Measurements from ENCODE around the gene PTCHD4.

PTCHD4 gene

GRCh38 chr6:48099713-48100587, 11.0 kb downstream of the PTCHD4 start:
- Histone ChIP-seq H3K9me3 (no peaks in the 10 kb centered on the region), H3K36me3 (no peaks in the 10 kb centered on the region), H3K27ac (no peak overlapping the region), H3K4me3 (ENCODE audit: low read depth in 1 of 2, low read length in 1 of 2) (no peak overlapping the region), H3K4me1 (ENCODE audit: control insufficient read depth in 1 of 2, insufficient read depth in 1 of 2, low read depth in 1 of 2, low read length in 1 of 2) (no peaks in the 10 kb centered on the region), H3K27me3 (no peaks in the 10 kb centered on the region)
- TF ChIP-seq, protein P1, sequence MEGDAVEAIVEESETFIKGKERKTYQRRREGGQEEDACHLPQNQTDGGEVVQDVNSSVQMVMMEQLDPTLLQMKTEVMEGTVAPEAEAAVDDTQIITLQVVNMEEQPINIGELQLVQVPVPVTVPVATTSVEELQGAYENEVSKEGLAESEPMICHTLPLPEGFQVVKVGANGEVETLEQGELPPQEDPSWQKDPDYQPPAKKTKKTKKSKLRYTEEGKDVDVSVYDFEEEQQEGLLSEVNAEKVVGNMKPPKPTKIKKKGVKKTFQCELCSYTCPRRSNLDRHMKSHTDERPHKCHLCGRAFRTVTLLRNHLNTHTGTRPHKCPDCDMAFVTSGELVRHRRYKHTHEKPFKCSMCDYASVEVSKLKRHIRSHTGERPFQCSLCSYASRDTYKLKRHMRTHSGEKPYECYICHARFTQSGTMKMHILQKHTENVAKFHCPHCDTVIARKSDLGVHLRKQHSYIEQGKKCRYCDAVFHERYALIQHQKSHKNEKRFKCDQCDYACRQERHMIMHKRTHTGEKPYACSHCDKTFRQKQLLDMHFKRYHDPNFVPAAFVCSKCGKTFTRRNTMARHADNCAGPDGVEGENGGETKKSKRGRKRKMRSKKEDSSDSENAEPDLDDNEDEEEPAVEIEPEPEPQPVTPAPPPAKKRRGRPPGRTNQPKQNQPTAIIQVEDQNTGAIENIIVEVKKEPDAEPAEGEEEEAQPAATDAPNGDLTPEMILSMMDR (IDR thresholded peaks at IDR 0.05) = no peak

- TF ChIP-seq, protein P1 (IDR thresholded peaks at IDR 0.05) = no peak
- no peaks in the 10 kb centered on the region for H3K36me3 ChIP-seq
These were observed 12.1 kb downstream of the PTCHD4 start for GRCh38 chr6:48098923-48099322.

DNA sequence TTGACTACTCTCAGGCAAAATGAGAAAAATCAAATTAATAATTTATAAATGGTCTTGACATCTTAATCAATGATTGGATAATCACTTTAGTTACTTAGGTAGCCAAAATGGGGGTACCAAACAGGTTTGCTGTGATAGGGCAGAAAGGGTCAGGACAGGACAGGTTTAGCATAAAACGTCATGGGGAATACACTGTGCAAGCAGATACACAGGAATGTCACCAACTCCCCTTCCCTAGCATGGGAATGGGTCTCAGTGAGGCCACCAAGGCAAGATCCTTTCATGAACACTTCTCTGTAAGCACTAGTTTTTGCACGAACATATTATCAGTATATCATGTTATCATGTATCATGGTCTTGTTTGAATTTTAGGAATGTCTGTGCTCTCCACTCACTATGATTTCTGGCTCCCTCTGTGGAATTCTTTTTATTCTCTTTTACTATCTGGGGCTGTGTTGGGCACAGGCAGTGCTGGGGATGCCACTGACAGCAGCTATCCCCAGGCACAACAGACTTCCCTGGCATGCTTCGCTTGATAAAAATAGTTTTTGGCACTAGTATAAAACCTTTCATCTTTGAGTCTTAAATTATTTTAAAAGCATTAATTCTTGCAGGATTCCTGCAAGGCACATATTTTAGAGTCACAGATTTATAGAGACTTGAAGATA, 18.3 kb downstream of the PTCHD4 start:
- no peaks in the 10 kb centered on the region for H3K9me3 ChIP-seq
- TF ChIP-seq, protein P1 (IDR thresholded peaks at IDR 0.05) = no peak
- no peak overlapping the region for H3K27ac ChIP-seq
- H3K4me1 ChIP-seq (ENCODE audit: control insufficient read depth in 1 of 2, insufficient read depth in 1 of 2, low read depth in 1 of 2, low read length in 1 of 2) = no peaks in the 10 kb centered on the region
- no peaks in the 10 kb centered on the region for H3K27me3 ChIP-seq
- H3K4me3 ChIP-seq (ENCODE audit: low read depth in 1 of 2, low read length in 1 of 2) = no peak overlapping the region
- no peaks in the 10 kb centered on the region for H3K36me3 ChIP-seq

More at GRCh38 chr6:48098923-48099322, 12.1 kb downstream of the PTCHD4 start:
- H3K27ac ChIP-seq = no peak overlapping the region
- H3K4me1 ChIP-seq (ENCODE audit: control insufficient read depth in 1 of 2, insufficient read depth in 1 of 2, low read depth in 1 of 2, low read length in 1 of 2) = no peaks in the 10 kb centered on the region
- no peaks in the 10 kb centered on the region for H3K27me3 ChIP-seq
- H3K9me3 ChIP-seq = no peaks in the 10 kb centered on the region
- no peak overlapping the region for H3K4me3 ChIP-seq (ENCODE audit: low read depth in 1 of 2, low read length in 1 of 2)

- Histone ChIP-seq H3K9me3 (no peaks in the 10 kb centered on the region), H3K36me3 (no peaks in the 10 kb centered on the region), H3K4me1 (ENCODE audit: control insufficient read depth in 1 of 2, insufficient read depth in 1 of 2, low read depth in 1 of 2, low read length in 1 of 2) (no peaks in the 10 kb centered on the region), H3K4me3 (ENCODE audit: low read depth in 1 of 2, low read length in 1 of 2) (no peak overlapping the region), H3K27me3 (no peaks in the 10 kb centered on the region), H3K27ac (no peak overlapping the region)
- TF ChIP-seq, protein P1 (IDR thresholded peaks at IDR 0.05) = no peak
These were observed 20.5 kb downstream of the PTCHD4 start for GRCh38 chr6:48090546-48090945.

- H3K27me3 ChIP-seq = no peaks in the 10 kb centered on the region
- TF ChIP-seq, protein P1 (IDR thresholded peaks at IDR 0.05) = no peak
- H3K4me3 ChIP-seq (ENCODE audit: low read depth in 1 of 2, low read length in 1 of 2) = no peak overlapping the region
- no peaks in the 10 kb centered on the region for H3K4me1 ChIP-seq (ENCODE audit: control insufficient read depth in 1 of 2, insufficient read depth in 1 of 2, low read depth in 1 of 2, low read length in 1 of 2)
- H3K27ac ChIP-seq = no peak overlapping the region
- H3K9me3 ChIP-seq = no peaks in the 10 kb centered on the region
- H3K36me3 ChIP-seq = no peaks in the 10 kb centered on the region
These were observed 23.5 kb downstream of the PTCHD4 start for GRCh38 chr6:48087448-48087847.

Data from neutrophil (primary cell).